OCI-LY3 (cell line): ENCODE measurements around the gene SLC17A2.

ENCODE experiments used
- H2AFZ ChIP-seq: fragments of 200-600, 300-600 bp; shearing (Covaris generic); 2 replicates; pipeline ENCODE4 v1.6.0; 2014; ENCODE audit warnings: antibody characterized with exemption, low read depth, low read length
- H3K27ac ChIP-seq: fragments of 200-600, 300-600 bp; sonication (generic); 2 replicates; pipeline ENCODE4 v1.5.1; 2014; ENCODE audit warnings: mild to moderate bottlenecking, low read length, moderate library complexity, mixed read lengths
- H3K27me3 ChIP-seq: fragments of 200-600, 300-600 bp; sonication (generic); 2 replicates; pipeline ENCODE4 v1.6.1; 2014; ENCODE audit warnings: low read depth, low read length, mixed read lengths
- H3K36me3 ChIP-seq: fragments of 200-600, 300-600 bp; sonication (generic); replicated peaks from 2 replicates; pipeline ENCODE3; 2014; ENCODE audit warnings: low read depth, low read length, mixed read lengths
- H3K4me1 ChIP-seq: fragments of 300-600, 200-600 bp; sonication (generic); 2 replicates; pipeline ENCODE4 v1.6.1; 2014; ENCODE audit warnings: low read length, mixed read lengths
- H3K4me2 ChIP-seq: fragments of 200-600, 300-600 bp; sonication (generic); 2 replicates; pipeline ENCODE4 v1.6.1; 2014; ENCODE audit warnings: low read length, mixed read lengths
- H3K4me3 ChIP-seq: fragments of 300-600, 200-600 bp; sonication (generic); 2 replicates; pipeline ENCODE4 v1.5.1; 2014; ENCODE audit warnings: antibody characterized with exemption, mild to moderate bottlenecking, low read length, moderate library complexity
- H3K79me2 ChIP-seq: fragments of 300-600, 200-600 bp; shearing (Covaris generic); 2 replicates; pipeline ENCODE4 v1.6.1; 2014; ENCODE audit warnings: mild to moderate bottlenecking, low read length, mixed read lengths
- H3K9ac ChIP-seq: fragments of 300-600, 200-600 bp; shearing (Covaris generic); 2 replicates; pipeline ENCODE4 v1.6.0; 2014; ENCODE audit warnings: mild to moderate bottlenecking, low read length, moderate library complexity
- H3K9me3 ChIP-seq: fragments of 200-600, 300-600 bp; shearing (Covaris generic); 2 replicates; pipeline ENCODE4 v1.6.1; 2014; ENCODE audit warnings: low read length, mixed read lengths; ENCODE audit not compliant: insufficient read depth
- H4K20me1 ChIP-seq: fragments of 200-600, 300-600 bp; sonication (generic); 2 replicates; pipeline ENCODE4 v1.6.1; 2016; ENCODE audit warnings: low read length, mixed read lengths; ENCODE audit not compliant: insufficient read depth
- CTCF ChIP-seq: fragments of 200-600, 300-600 bp; sonication (generic); IDR thresholded peaks from 2 replicates; pipeline ENCODE4 v1.5.1; 2014; ENCODE audit warnings: antibody characterized with exemption, low read length, low read depth
- EZH2phosphoT487 ChIP-seq: fragments of 200-600 bp; shearing (Covaris generic); IDR thresholded peaks from 2 replicates; pipeline ENCODE4 v1.6.1; 2018; ENCODE audit warnings: antibody characterized with exemption, mixed run types, low read depth

Gene SLC17A2

GRCh38 chr6:25966711-25967110 is 36.2 kb upstream of the SLC17A2 start:
- H3K36me3 ChIP-seq, result peaks cover 40% of the 10 kb centered on the region
- H3K27ac ChIP-seq, result no peak overlapping the region
- no peak for TF ChIP-seq EZH2phosphoT487
- no peak for TF ChIP-seq CTCF
- no peak overlapping the region for H2AFZ ChIP-seq
- H3K27me3 ChIP-seq, result no peaks in the 10 kb centered on the region
- H3K4me3 ChIP-seq, result no peak overlapping the region
- H3K4me1 ChIP-seq, result peaks cover 12% of the 10 kb centered on the region
- H3K79me2 ChIP-seq, result peaks cover 10% of the 10 kb centered on the region
- no peaks in the 10 kb centered on the region for H4K20me1 ChIP-seq
- no peak overlapping the region for H3K4me2 ChIP-seq
- H3K9ac ChIP-seq, result no peak overlapping the region
- no peaks in the 10 kb centered on the region for H3K9me3 ChIP-seq

GRCh38 chr6:25965058-25965457 is 34.6 kb upstream of the SLC17A2 start:
- H3K79me2 ChIP-seq, result peaks cover 10% of the 10 kb centered on the region
- H2AFZ ChIP-seq, result no peak overlapping the region
- H3K9ac ChIP-seq, result no peak overlapping the region
- H3K9me3 ChIP-seq, result no peaks in the 10 kb centered on the region
- H3K36me3 ChIP-seq, result peaks cover 26% of the 10 kb centered on the region
- H3K4me2 ChIP-seq, result no peak overlapping the region
- H3K4me3 ChIP-seq, result no peak overlapping the region
- peaks cover 12% of the 10 kb centered on the region for H3K4me1 ChIP-seq
- no peaks in the 10 kb centered on the region for H4K20me1 ChIP-seq
- no peak overlapping the region for H3K27ac ChIP-seq
- no peaks in the 10 kb centered on the region for H3K27me3 ChIP-seq
- no peak for TF ChIP-seq CTCF
- TF ChIP-seq EZH2phosphoT487, result no peak

GRCh38 chr6:25963426-25964123 is 33.1 kb upstream of the SLC17A2 start:
- Histone ChIP-seq H3K27me3 (no peaks in the 10 kb centered on the region), H3K9ac (peak overlapping the region; percentile 96), H3K79me2 (peaks cover 10% of the 10 kb centered on the region), H3K36me3 (peaks cover 19% of the 10 kb centered on the region), H3K4me2 (peak overlapping the region; percentile 90), H3K9me3 (no peaks in the 10 kb centered on the region), H4K20me1 (no peaks in the 10 kb centered on the region), H3K4me1 (peaks cover 12% of the 10 kb centered on the region), H2AFZ (no peak overlapping the region), H3K4me3 (peak overlapping the region; percentile 97), H3K27ac (no peak overlapping the region)
- TF ChIP-seq CTCF, result no peak
- no peak for TF ChIP-seq EZH2phosphoT487

- H3K36me3 ChIP-seq, result peaks cover 13% of the 10 kb centered on the region
- peak within 1 kb of the TSS; percentile 96 for H3K9ac ChIP-seq
- H2AFZ ChIP-seq, result peak within 1 kb of the TSS; percentile 79
- H4K20me1 ChIP-seq, result no peaks in the 10 kb centered on the region
- H3K9me3 ChIP-seq, result no peaks in the 10 kb centered on the region
- peak within 1 kb of the TSS; percentile 84 for H3K27ac ChIP-seq
- peak within 1 kb of the TSS; percentile 97 for H3K4me3 ChIP-seq
- H3K27me3 ChIP-seq, result no peaks in the 10 kb centered on the region
- no peak for TF ChIP-seq EZH2phosphoT487
- no peak for TF ChIP-seq CTCF
- peaks cover 12% of the 10 kb centered on the region for H3K4me1 ChIP-seq
- H3K79me2 ChIP-seq, result peaks cover 10% of the 10 kb centered on the region
- H3K4me2 ChIP-seq, result peak within 1 kb of the TSS; percentile 90
Observed at GRCh38 chr6:25962149-25963127, 31.9 kb upstream of the SLC17A2 start, which contains the start of gene TRIM38. TRIM38 (plus strand) TSS chr6:25962802; CDS start chr6:25966523, 3,721 bp downstream.
